ENCODE data around the gene ADCY5.

ADCY5 gene

DNA sequence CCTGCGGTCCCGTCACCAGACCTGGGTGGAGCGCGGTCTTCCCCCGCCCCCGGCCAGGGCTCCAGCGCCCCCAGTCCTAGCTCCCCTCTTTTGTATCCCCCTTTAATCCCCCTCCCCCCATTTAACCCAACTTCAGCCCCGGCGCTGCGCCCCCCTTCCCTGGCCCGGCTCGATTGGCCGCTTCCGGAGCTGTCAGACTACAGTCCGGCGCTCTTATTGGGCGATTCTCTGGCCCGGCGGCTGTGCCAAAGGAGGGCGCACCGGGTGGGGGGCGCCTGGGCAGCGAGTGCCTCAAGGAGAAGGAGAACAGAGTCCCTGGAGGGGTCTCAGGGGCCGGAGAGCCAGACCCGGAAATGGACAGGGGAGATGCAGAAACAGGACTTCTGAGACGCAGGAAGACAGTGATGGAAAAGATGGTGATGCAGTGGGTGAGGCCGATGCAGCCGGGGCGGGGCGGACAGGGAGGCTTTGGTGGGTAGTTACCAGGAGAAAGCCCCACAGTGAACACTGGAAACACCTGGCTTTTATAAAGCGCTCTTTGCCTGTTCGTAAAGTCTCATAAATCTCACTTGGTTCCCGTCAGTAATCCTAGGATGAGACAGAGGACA is 1.2 kb upstream of the ADCY5 start:
- Histone ChIP-seq H3K27ac (ENCODE audit: low read depth, low read length) (peak overlapping the region; percentile 87), H3K4me1 (ENCODE audit: control insufficient read depth, insufficient read depth, low read length) (no peaks in the 10 kb centered on the region), H3K4me3 (ENCODE audit: low read length) (peak overlapping the region; percentile 67), H3K9ac (ENCODE audit: low read length) (no peak overlapping the region), H3K36me3 (ENCODE audit: control insufficient read depth, insufficient read depth, low read length) (no peaks in the 10 kb centered on the region), H3K27me3 (ENCODE audit: control insufficient read depth, insufficient read depth, low read length) (no peaks in the 10 kb centered on the region)

GRCh38 chr3:123449102-123449996 is 459 bp upstream of the ADCY5 start:
- Histone ChIP-seq H3K27me3 (ENCODE audit: control insufficient read depth, insufficient read depth, low read length) (no peaks in the 10 kb centered on the region), H3K36me3 (ENCODE audit: control insufficient read depth, insufficient read depth, low read length) (no peaks in the 10 kb centered on the region), H3K27ac (ENCODE audit: low read depth, low read length) (peak overlapping the region; percentile 87), H3K9ac (ENCODE audit: low read length) (no peak overlapping the region), H3K4me1 (ENCODE audit: control insufficient read depth, insufficient read depth, low read length) (peaks cover 3% of the 10 kb centered on the region), H3K4me3 (ENCODE audit: low read length) (peak overlapping the region; percentile 67)

- H3K27me3 ChIP-seq (ENCODE audit: control insufficient read depth, insufficient read depth, low read length), result no peaks in the 10 kb centered on the region
- peak overlapping the region; percentile 21 for H3K9ac ChIP-seq (ENCODE audit: low read length)
- H3K4me1 ChIP-seq (ENCODE audit: control insufficient read depth, insufficient read depth, low read length), result peaks cover 3% of the 10 kb centered on the region
- H3K4me3 ChIP-seq (ENCODE audit: low read length), result peak overlapping the region; percentile 83
- no peaks in the 10 kb centered on the region for H3K36me3 ChIP-seq (ENCODE audit: control insufficient read depth, insufficient read depth, low read length)
- H3K27ac ChIP-seq (ENCODE audit: low read depth, low read length), result peak overlapping the region; percentile 87
Observed at GRCh38 chr3:123447749-123448517, 957 bp downstream of the ADCY5 start.

DNA sequence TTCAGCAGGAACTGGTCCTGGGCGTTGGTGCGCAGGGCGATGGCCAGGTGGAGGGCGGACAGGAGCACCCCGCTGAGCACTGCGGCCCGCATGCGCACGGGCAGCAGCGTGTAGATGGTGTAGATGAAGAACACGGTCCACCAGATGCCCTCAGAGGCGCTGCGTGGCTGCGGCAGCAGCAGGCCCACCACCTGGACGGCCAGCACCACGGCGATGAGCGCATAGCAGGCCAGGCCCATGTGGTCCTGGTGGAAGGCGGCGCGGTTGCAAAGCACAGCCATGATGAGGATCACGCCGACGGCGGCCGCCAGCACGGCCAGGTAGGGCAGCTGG is 1.5 kb downstream of the ADCY5 start:
- H3K9ac ChIP-seq (ENCODE audit: low read length), result no peak overlapping the region
- H3K4me1 ChIP-seq (ENCODE audit: control insufficient read depth, insufficient read depth, low read length), result peaks cover 3% of the 10 kb centered on the region
- no peaks in the 10 kb centered on the region for H3K36me3 ChIP-seq (ENCODE audit: control insufficient read depth, insufficient read depth, low read length)
- peak overlapping the region; percentile 59 for H3K4me3 ChIP-seq (ENCODE audit: low read length)
- H3K27me3 ChIP-seq (ENCODE audit: control insufficient read depth, insufficient read depth, low read length), result no peaks in the 10 kb centered on the region
- peak overlapping the region; percentile 65 for H3K27ac ChIP-seq (ENCODE audit: low read depth, low read length)

GRCh38 chr3:123446610-123447109 is 2.2 kb downstream of the ADCY5 start:
- H3K36me3 ChIP-seq (ENCODE audit: control insufficient read depth, insufficient read depth, low read length), result no peaks in the 10 kb centered on the region
- H3K4me3 ChIP-seq (ENCODE audit: low read length), result peak overlapping the region; percentile 59
- peaks cover 3% of the 10 kb centered on the region for H3K4me1 ChIP-seq (ENCODE audit: control insufficient read depth, insufficient read depth, low read length)
- peak overlapping the region; percentile 65 for H3K27ac ChIP-seq (ENCODE audit: low read depth, low read length)
- peak overlapping the region; percentile 68 for H3K9ac ChIP-seq (ENCODE audit: low read length)
- H3K27me3 ChIP-seq (ENCODE audit: control insufficient read depth, insufficient read depth, low read length), result no peaks in the 10 kb centered on the region

GRCh38 chr3:123446210-123446609 is 2.7 kb downstream of the ADCY5 start:
- Histone ChIP-seq H3K27me3 (ENCODE audit: control insufficient read depth, insufficient read depth, low read length) (no peaks in the 10 kb centered on the region), H3K4me1 (ENCODE audit: control insufficient read depth, insufficient read depth, low read length) (peaks cover 3% of the 10 kb centered on the region), H3K9ac (ENCODE audit: low read length) (peak overlapping the region; percentile 68), H3K27ac (ENCODE audit: low read depth, low read length) (peak overlapping the region; percentile 65), H3K36me3 (ENCODE audit: control insufficient read depth, insufficient read depth, low read length) (no peaks in the 10 kb centered on the region), H3K4me3 (ENCODE audit: low read length) (peak overlapping the region; percentile 59)

DNA sequence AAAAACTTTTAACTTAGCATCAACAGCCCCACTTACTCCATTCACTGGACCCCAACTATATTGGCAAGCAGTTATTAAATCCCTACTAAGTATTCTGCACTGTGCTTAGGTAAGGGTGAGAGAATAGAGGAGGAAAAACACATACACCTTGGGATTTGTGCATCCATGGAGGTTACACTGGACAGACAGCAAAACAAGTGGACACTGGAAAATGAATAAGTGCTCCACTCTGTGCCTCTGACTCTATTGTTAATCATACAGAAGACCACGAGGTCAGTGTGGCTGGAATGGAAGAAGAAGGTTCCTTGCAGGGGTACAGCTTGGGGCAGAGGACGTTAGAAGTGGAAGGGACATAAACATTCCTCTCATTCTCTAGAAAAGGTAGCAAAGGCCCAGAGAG is 3.2 kb downstream of the ADCY5 start:
- peaks cover 3% of the 10 kb centered on the region for H3K4me1 ChIP-seq (ENCODE audit: control insufficient read depth, insufficient read depth, low read length)
- H3K36me3 ChIP-seq (ENCODE audit: control insufficient read depth, insufficient read depth, low read length), result no peaks in the 10 kb centered on the region
- peak overlapping the region; percentile 65 for H3K27ac ChIP-seq (ENCODE audit: low read depth, low read length)
- no peaks in the 10 kb centered on the region for H3K27me3 ChIP-seq (ENCODE audit: control insufficient read depth, insufficient read depth, low read length)
- H3K4me3 ChIP-seq (ENCODE audit: low read length), result peak overlapping the region; percentile 59
- no peak overlapping the region for H3K9ac ChIP-seq (ENCODE audit: low read length)

DNA sequence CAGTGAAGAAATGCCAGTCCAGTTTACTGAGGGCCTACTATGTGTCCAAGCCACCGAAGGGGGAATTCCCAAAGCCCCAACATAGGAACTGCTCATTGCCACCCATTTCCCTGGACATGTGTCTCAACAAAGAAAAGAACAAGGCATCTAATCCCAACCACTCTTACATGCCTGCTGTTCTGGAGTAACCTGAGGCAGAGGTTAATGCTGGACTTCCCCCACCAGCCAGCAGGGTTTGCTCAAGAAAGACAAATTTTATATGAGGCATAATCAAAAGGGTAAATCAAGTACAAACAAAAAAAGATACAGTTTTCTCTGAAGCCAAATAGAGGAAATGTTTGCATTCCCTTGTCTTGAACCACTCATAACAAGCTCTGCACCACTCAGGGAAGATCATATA is 4.1 kb downstream of the ADCY5 start:
- Histone ChIP-seq H3K27ac (ENCODE audit: low read depth, low read length) (peak overlapping the region; percentile 25), H3K27me3 (ENCODE audit: control insufficient read depth, insufficient read depth, low read length) (no peaks in the 10 kb centered on the region), H3K4me3 (ENCODE audit: low read length) (no peak overlapping the region)

DNA sequence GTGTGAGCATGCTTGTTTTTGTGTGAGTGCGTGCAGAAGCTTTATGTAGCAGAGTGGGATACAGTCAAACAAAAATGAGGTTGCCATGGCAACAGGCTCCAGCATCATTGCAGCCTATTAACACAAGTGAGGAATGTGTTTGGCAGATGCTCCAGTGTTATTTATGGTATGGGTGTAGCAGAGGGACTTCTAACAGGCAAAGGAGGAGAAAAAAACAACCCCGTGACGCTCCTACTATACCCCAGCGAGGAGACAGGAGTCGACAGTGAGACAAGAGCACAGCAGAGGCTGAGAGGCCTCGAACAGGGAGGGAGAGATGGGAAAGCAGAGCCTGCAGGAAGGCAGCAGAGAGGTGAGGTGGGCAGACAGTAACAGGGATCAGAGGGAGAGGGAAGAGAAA is 4.9 kb downstream of the ADCY5 start:
- peak overlapping the region; percentile 25 for H3K27ac ChIP-seq (ENCODE audit: low read depth, low read length)
- no peaks in the 10 kb centered on the region for H3K27me3 ChIP-seq (ENCODE audit: control insufficient read depth, insufficient read depth, low read length)
- H3K9ac ChIP-seq (ENCODE audit: low read length), result no peak overlapping the region
- no peaks in the 10 kb centered on the region for H3K36me3 ChIP-seq (ENCODE audit: control insufficient read depth, insufficient read depth, low read length)
- H3K4me1 ChIP-seq (ENCODE audit: control insufficient read depth, insufficient read depth, low read length), result peaks cover 3% of the 10 kb centered on the region
- peak overlapping the region; percentile 28 for H3K4me3 ChIP-seq (ENCODE audit: low read length)

More for the DNA sequence above, 4.1 kb downstream of the ADCY5 start:
- H3K4me1 ChIP-seq (ENCODE audit: control insufficient read depth, insufficient read depth, low read length), result peaks cover 3% of the 10 kb centered on the region
- H3K36me3 ChIP-seq (ENCODE audit: control insufficient read depth, insufficient read depth, low read length), result no peaks in the 10 kb centered on the region
- H3K9ac ChIP-seq (ENCODE audit: low read length), result no peak overlapping the region

- H3K9ac ChIP-seq (ENCODE audit: low read length), result no peak overlapping the region
- no peaks in the 10 kb centered on the region for H3K36me3 ChIP-seq (ENCODE audit: control insufficient read depth, insufficient read depth, low read length)
- no peaks in the 10 kb centered on the region for H3K27me3 ChIP-seq (ENCODE audit: control insufficient read depth, insufficient read depth, low read length)
- H3K4me1 ChIP-seq (ENCODE audit: control insufficient read depth, insufficient read depth, low read length), result peaks cover 3% of the 10 kb centered on the region
- no peak overlapping the region for H3K4me3 ChIP-seq (ENCODE audit: low read length)
- no peak overlapping the region for H3K27ac ChIP-seq (ENCODE audit: low read depth, low read length)
Observed at GRCh38 chr3:123442908-123443307, 6.0 kb downstream of the ADCY5 start.

GRCh38 chr3:123442125-123442524 is 6.8 kb downstream of the ADCY5 start:
- H3K36me3 ChIP-seq (ENCODE audit: control insufficient read depth, insufficient read depth, low read length), result no peaks in the 10 kb centered on the region
- no peak overlapping the region for H3K4me3 ChIP-seq (ENCODE audit: low read length)
- no peaks in the 10 kb centered on the region for H3K27me3 ChIP-seq (ENCODE audit: control insufficient read depth, insufficient read depth, low read length)
- no peak overlapping the region for H3K9ac ChIP-seq (ENCODE audit: low read length)
- peaks cover 3% of the 10 kb centered on the region for H3K4me1 ChIP-seq (ENCODE audit: control insufficient read depth, insufficient read depth, low read length)
- no peak overlapping the region for H3K27ac ChIP-seq (ENCODE audit: low read depth, low read length)
